Measurements from ENCODE around the gene DNAI1.

Gene DNAI1

DNA sequence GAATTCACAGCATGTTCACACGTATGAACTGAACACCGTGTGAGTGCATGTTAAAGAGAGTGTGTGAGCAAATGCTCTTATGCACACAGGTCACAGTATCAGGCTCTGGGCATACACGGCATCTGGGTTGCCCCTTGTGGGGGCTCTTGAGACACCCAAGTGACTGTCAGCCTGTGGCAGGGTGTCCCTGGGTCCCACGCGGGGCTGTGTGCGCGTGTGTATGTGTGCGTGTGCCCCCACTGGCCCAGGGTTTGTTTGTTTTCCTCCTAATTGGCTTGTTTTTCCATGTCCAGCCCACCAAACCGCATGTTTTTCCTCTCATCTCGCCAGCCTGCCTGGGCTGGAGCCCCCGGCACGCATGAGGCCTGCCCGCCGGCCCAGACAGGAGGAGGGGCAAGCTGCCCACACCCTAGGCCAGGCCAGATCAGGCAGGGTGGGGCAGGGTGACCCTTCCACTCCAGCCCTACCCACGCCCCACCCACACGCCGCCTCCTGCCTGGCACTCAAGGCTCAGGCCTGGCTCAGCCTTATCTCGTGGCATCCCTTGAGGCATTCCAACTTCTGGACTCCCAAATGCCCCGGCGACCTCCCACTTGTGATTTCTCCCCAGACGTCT, 102.1 kb downstream of the DNAI1 start:
- no peak for DNase-seq

- DNase-seq = no peak
Measured at GRCh38 chr9:34562135-34562745, 103.6 kb downstream of the DNAI1 start.

- DNase-seq = no peak
Measured at GRCh38 chr9:34563262-34563661, 104.7 kb downstream of the DNAI1 start.

DNA sequence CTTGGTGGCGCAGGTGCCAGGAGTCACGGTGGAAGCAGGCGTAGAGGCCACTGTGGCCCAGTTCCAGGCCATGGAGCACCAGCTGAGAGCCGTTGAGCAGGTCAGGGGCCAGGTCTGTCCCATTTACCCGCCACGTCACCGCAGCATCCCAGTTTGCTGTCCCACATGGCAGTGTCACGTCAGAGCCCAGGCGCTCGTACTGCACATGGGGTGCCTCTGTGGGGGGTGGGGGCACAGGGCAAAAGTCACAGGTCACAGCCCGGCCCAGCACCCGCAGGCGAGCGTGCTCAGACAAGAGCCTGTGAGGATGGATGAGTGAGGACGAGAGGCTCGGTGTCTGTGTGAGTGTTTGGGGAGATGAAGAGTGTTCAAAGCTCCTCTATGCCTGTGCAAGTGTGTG, 106.0 kb downstream of the DNAI1 start:
- no peak for DNase-seq

DNA sequence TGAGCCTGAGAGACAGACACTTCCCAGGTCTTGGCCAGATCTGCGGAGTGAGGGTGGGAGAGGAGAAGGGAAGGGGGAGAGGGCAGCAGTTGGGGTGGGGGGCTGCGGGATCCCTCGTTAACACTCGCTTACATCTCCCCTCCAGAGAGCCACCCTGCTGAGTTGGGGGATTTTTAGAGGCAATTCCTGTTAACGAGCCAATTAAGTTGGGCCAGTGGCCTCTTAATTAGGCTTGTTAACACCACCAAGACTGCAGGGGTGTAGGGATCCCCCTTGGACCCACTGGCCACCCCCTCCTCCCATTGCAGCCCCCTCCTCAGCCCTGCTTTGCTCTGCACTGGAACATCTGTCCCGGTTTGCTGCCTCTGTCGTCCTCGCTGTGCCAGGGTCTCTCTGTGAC, 107.3 kb downstream of the DNAI1 start:
- no peak for DNase-seq

DNA sequence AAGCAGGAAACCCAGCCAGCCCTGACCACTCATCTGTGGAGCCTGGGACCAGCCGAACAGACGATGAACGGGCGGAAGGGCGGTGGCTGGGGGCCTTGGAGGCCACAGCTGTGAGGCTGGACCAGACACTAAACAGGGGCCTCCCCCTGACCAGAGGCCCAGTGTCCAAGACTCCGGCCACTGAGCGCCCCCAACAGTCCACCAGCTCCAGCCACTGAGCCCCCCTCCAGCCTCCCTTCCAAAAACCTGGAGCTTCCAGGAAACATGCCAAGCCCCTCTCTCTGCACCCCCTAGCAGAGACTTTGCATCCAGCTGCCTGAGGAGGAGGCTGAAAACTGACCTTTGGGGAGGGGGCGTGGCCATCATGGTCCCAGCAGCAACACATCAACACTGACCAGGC, 107.7 kb downstream of the DNAI1 start:
- DNase-seq = no peak

- DNase-seq = no peak
Measured at GRCh38 chr9:34566972-34567371, 108.4 kb downstream of the DNAI1 start.

DNA sequence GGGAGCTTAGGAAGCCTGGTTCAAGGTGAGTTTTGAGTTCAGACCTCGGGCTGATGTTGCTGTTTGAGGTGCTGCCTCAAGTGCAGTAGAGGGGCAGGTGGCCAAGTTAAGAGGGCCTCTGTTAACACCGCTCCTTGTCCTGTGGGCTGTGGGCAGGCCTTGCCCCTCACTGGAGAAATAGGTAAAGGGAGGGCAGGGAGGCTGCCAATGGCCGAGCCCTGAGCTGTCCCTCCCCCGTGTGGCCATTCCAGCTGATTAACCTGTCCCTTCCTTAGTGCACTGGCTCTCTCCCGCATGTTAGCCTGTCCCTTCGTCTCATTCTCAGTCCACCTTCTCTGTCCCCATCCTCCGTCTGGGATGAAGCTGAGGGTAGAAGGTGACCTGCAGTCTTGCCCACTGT, 109.5 kb downstream of the DNAI1 start:
- no peak for DNase-seq

GRCh38 chr9:34568774-34569173, 110.2 kb downstream of the DNAI1 start:
- no peak for DNase-seq

DNA sequence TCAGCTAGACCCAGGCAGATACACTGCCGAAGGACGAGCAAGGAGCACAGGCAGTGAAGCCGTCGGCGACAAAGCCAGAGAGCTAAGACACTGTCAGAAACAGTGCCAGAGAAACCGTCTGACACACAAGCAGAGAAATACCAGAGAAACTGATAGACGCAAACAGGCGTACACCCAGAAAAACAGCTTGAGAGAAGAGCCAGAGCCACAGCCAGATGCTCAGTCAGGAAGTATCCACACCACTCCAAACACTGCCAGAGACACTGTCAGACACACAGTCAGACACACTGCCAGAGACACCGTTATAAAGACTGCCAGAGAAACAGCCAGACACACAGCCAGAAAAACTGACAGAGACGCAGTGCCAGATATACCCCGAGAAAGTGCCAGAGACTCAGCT, 111.8 kb downstream of the DNAI1 start:
- DNase-seq = no peak

Measured in T-helper 9 cell (primary cell).